HL-60 (cell line): ENCODE data around the gene LZIC.

Experiments
- REST ChIP-seq: IDR thresholded peaks from 2 replicates; pipeline ENCODE4 v1.6.1; 2012; ENCODE audit warnings: low read depth; ENCODE audit not compliant: insufficient replicate concordance
- SPI1 ChIP-seq: IDR thresholded peaks from 2 replicates; pipeline ENCODE4 v1.6.1; 2012; ENCODE audit warnings: low read depth, mild to moderate bottlenecking, borderline replicate concordance
- TF ChIP-seq, protein P1 (sequence below): IDR thresholded peaks from one replicate; pipeline ENCODE4 v1.5.1; 2011; ENCODE audit warnings: low read length, control low read depth, inconsistent platforms; ENCODE audit not compliant: insufficient read depth

GRCh38 chr1:9906466-9906865 lies 36.7 kb downstream of the LZIC start:
- TF ChIP-seq, protein P1, sequence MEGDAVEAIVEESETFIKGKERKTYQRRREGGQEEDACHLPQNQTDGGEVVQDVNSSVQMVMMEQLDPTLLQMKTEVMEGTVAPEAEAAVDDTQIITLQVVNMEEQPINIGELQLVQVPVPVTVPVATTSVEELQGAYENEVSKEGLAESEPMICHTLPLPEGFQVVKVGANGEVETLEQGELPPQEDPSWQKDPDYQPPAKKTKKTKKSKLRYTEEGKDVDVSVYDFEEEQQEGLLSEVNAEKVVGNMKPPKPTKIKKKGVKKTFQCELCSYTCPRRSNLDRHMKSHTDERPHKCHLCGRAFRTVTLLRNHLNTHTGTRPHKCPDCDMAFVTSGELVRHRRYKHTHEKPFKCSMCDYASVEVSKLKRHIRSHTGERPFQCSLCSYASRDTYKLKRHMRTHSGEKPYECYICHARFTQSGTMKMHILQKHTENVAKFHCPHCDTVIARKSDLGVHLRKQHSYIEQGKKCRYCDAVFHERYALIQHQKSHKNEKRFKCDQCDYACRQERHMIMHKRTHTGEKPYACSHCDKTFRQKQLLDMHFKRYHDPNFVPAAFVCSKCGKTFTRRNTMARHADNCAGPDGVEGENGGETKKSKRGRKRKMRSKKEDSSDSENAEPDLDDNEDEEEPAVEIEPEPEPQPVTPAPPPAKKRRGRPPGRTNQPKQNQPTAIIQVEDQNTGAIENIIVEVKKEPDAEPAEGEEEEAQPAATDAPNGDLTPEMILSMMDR = no peak
- TF ChIP-seq SPI1 = no peak
- no peak for TF ChIP-seq REST
